Trophoblast cell (in vitro differentiated cells and primary cell): ENCODE results near the gene SPTLC2.
A peak's percentile ranks its signal among the peaks of the same experiment; 100 is the strongest.

Experiments used
- DNase-seq, 2 donors: peaks; one replicate each; pipeline ENCODE4 v3.0.0-alpha.2; 2016
- H2AFZ ChIP-seq: 2 replicates; pipeline ENCODE4 v1.6.1; 2013; ENCODE audit warnings: low read length, moderate library complexity, mild to moderate bottlenecking; ENCODE audit not compliant: insufficient read depth, poor library complexity
- H2AK5ac ChIP-seq: 2 replicates; pipeline ENCODE4 v1.6.1; 2013; ENCODE audit warnings: mild to moderate bottlenecking, low read length
- H2BK120ac ChIP-seq: 2 replicates; pipeline ENCODE4 v1.6.1; 2013; ENCODE audit warnings: low read length, mild to moderate bottlenecking, moderate library complexity; ENCODE audit not compliant: insufficient read depth, poor library complexity
- H2BK12ac ChIP-seq: 2 replicates; pipeline ENCODE4 v1.6.1; 2013; ENCODE audit warnings: mild to moderate bottlenecking, low read length, moderate library complexity
- H2BK5ac ChIP-seq: 2 replicates; pipeline ENCODE4 v1.6.1; 2013; ENCODE audit warnings: low read length, low read depth, moderate library complexity, mild to moderate bottlenecking; ENCODE audit not compliant: poor library complexity
- H3K14ac ChIP-seq: 2 replicates; pipeline ENCODE4 v1.6.1; 2013; ENCODE audit warnings: mild to moderate bottlenecking, low read length
- H3K18ac ChIP-seq: 2 replicates; pipeline ENCODE4 v1.6.1; 2013; ENCODE audit warnings: mild to moderate bottlenecking, low read length
- H3K23ac ChIP-seq: 2 replicates; pipeline ENCODE4 v1.6.1; 2013; ENCODE audit warnings: low read length
- H3K27ac ChIP-seq: 2 replicates; pipeline ENCODE4 v1.5.1; 2013; ENCODE audit warnings: low read depth, mild to moderate bottlenecking, inconsistent platforms, low read length, moderate library complexity
- H3K27me3 ChIP-seq: 2 replicates; pipeline ENCODE4 v1.6.1; 2013; ENCODE audit warnings: inconsistent platforms, mild to moderate bottlenecking, low read length, moderate library complexity; ENCODE audit not compliant: insufficient read depth
- H3K36me3 ChIP-seq, 2 experiments: 1 replicate in 1 of 2; 2 replicates in 1 of 2; pipeline ENCODE4 v1.6.1; 2013; ENCODE audit warnings: low read length in 2 of 2, mild to moderate bottlenecking in 2 of 2, moderate library complexity in 1 of 2; ENCODE audit not compliant: insufficient read depth in 2 of 2, control insufficient read depth in 1 of 2
- H3K4ac ChIP-seq: 2 replicates; pipeline ENCODE4 v1.6.1; 2013; ENCODE audit warnings: low read depth, mild to moderate bottlenecking, low read length, moderate library complexity
- H3K4me1 ChIP-seq, 2 experiments: 1 replicate in 1 of 2; 2 replicates in 1 of 2; pipeline ENCODE4 v1.6.1; 2013; ENCODE audit warnings: low read length in 2 of 2, mild to moderate bottlenecking in 2 of 2, moderate library complexity in 1 of 2; ENCODE audit not compliant: insufficient read depth in 2 of 2, control insufficient read depth in 1 of 2
- H3K4me2 ChIP-seq: 2 replicates; pipeline ENCODE4 v1.6.1; 2013; ENCODE audit warnings: inconsistent platforms, mild to moderate bottlenecking, low read length, moderate library complexity
- H3K4me3 ChIP-seq: 2 replicates; pipeline ENCODE4 v1.5.1; 2013; ENCODE audit warnings: mild to moderate bottlenecking, low read depth, low read length, inconsistent platforms
- H3K79me1 ChIP-seq: one replicate; pipeline ENCODE4 v1.6.1; 2013; ENCODE audit warnings: low read length
- H3K79me2 ChIP-seq: 2 replicates; pipeline ENCODE4 v1.6.1; 2013; ENCODE audit warnings: low read length, mild to moderate bottlenecking; ENCODE audit not compliant: control insufficient read depth, insufficient read depth, poor library complexity
- H3K9ac ChIP-seq: 2 replicates; pipeline ENCODE4 v1.6.1; 2013; ENCODE audit warnings: mild to moderate bottlenecking, low read length
- H3K9me3 ChIP-seq: 2 replicates; pipeline ENCODE4 v1.6.1; 2013; ENCODE audit warnings: low read depth, mild to moderate bottlenecking, control low read depth, inconsistent platforms, low read length; ENCODE audit not compliant: insufficient read depth
- H4K12ac ChIP-seq: 2 replicates; pipeline ENCODE4 v1.6.1; 2013; ENCODE audit warnings: low read depth, mild to moderate bottlenecking, low read length, moderate library complexity
- H4K8ac ChIP-seq: 2 replicates; pipeline ENCODE4 v1.6.1; 2013; ENCODE audit warnings: low read depth, mild to moderate bottlenecking, low read length, moderate library complexity
- H4K91ac ChIP-seq: one replicate; pipeline ENCODE4 v1.6.1; 2013; ENCODE audit warnings: low read depth, mild to moderate bottlenecking, low read length, moderate library complexity
- WGBS: extraction: QIAGEN DNeasy Blood & Tissue Kit; methylation state at CpG from one replicate; pipeline ENCODE4 v1.1.7; 2013; ENCODE audit warnings: missing lambda C conversion rate; ENCODE audit not compliant: insufficient read length, insufficient coverage; ENCODE audit errors: extremely low coverage; 5-methylcytosine and 5-hydroxymethylcytosine counted together

The SPTLC2 gene

GRCh38 chr14:77473921-77474320, 142.5 kb downstream of the SPTLC2 start:
- no peak overlapping the region for H3K14ac ChIP-seq
- H2BK5ac ChIP-seq: no peak overlapping the region
- no peak overlapping the region for H3K4ac ChIP-seq
- H3K27me3 ChIP-seq: no peaks in the 10 kb centered on the region
- no peak overlapping the region for H4K91ac ChIP-seq
- no peak overlapping the region for H3K18ac ChIP-seq
- peaks cover 3 to 8% of the 10 kb centered on the region in 2 experiments for H3K36me3 ChIP-seq
- no peak overlapping the region for H4K12ac ChIP-seq
- no peak overlapping the region for H3K4me2 ChIP-seq
- H2AK5ac ChIP-seq: no peak overlapping the region
- WGBS: no CpG with 5 or more reads among the region's 5 CpGs
- H2BK12ac ChIP-seq: no peak overlapping the region
- no peak overlapping the region for H2AFZ ChIP-seq
- peaks cover 3% of the 10 kb centered on the region for H3K9me3 ChIP-seq
- no peak overlapping the region for H4K8ac ChIP-seq
- H3K79me2 ChIP-seq: no peaks in the 10 kb centered on the region
- no peak overlapping the region for H3K4me3 ChIP-seq
- DNase-seq: no peak
- no peaks in the 10 kb centered on the region for H3K4me1 ChIP-seq
- H2BK120ac ChIP-seq: no peak overlapping the region
- no peak overlapping the region for H3K23ac ChIP-seq
- no peaks in the 10 kb centered on the region for H3K79me1 ChIP-seq
- H3K9ac ChIP-seq: no peak overlapping the region
- no peak overlapping the region for H3K27ac ChIP-seq

GRCh38 chr14:77470224-77470870, 146.1 kb downstream of the SPTLC2 start:
- Histone ChIP-seq H3K4me3 (no peak overlapping the region), H3K14ac (no peak overlapping the region), H3K79me1 (no peaks in the 10 kb centered on the region), H3K27ac (no peak overlapping the region), H3K18ac (no peak overlapping the region), H3K79me2 (no peaks in the 10 kb centered on the region), H2BK120ac (no peak overlapping the region), H2AK5ac (no peak overlapping the region), H3K4ac (no peak overlapping the region), H3K27me3 (no peaks in the 10 kb centered on the region), H2AFZ (no peak overlapping the region), H4K91ac (no peak overlapping the region), H4K12ac (no peak overlapping the region), H2BK5ac (no peak overlapping the region), H3K4me1 (no peaks in the 10 kb centered on the region), H3K4me2 (no peak overlapping the region), H2BK12ac (no peak overlapping the region), H3K36me3 (peaks cover 22 to 34% of the 10 kb centered on the region in 2 experiments), H3K9me3 (no peaks in the 10 kb centered on the region), H3K9ac (no peak overlapping the region), H4K8ac (no peak overlapping the region), H3K23ac (no peak overlapping the region)
- peak in 1 of 2 donors; percentile 67 for DNase-seq
- no CpG with 5 or more reads among the region's 5 CpGs for WGBS

GRCh38 chr14:77469539-77469938, 146.9 kb downstream of the SPTLC2 start:
- no peaks in the 10 kb centered on the region for H3K79me2 ChIP-seq
- H2AFZ ChIP-seq: no peak overlapping the region
- no peak overlapping the region for H3K23ac ChIP-seq
- H2BK12ac ChIP-seq: no peak overlapping the region
- DNase-seq: peak in 1 of 2 donors; percentile 61
- H4K8ac ChIP-seq: no peak overlapping the region
- H4K12ac ChIP-seq: no peak overlapping the region
- H2BK5ac ChIP-seq: no peak overlapping the region
- no peak overlapping the region for H3K4me3 ChIP-seq
- no CpG with 5 or more reads among the region's 1 CpG for WGBS
- peaks cover 24 to 36% of the 10 kb centered on the region in 2 experiments for H3K36me3 ChIP-seq
- no peaks in the 10 kb centered on the region for H3K79me1 ChIP-seq
- no peak overlapping the region for H3K18ac ChIP-seq
- no peaks in the 10 kb centered on the region for H3K4me1 ChIP-seq
- H3K14ac ChIP-seq: no peak overlapping the region
- no peaks in the 10 kb centered on the region for H3K9me3 ChIP-seq
- H3K9ac ChIP-seq: no peak overlapping the region
- H2AK5ac ChIP-seq: no peak overlapping the region
- H3K4me2 ChIP-seq: no peak overlapping the region
- H4K91ac ChIP-seq: no peak overlapping the region
- no peak overlapping the region for H3K27ac ChIP-seq
- no peak overlapping the region for H2BK120ac ChIP-seq
- H3K4ac ChIP-seq: no peak overlapping the region
- no peaks in the 10 kb centered on the region for H3K27me3 ChIP-seq

- Histone ChIP-seq H2AK5ac (no peak overlapping the region), H2BK5ac (no peak overlapping the region), H2BK120ac (no peak overlapping the region), H3K4me2 (no peak overlapping the region), H2AFZ (no peak overlapping the region), H2BK12ac (no peak overlapping the region), H3K79me2 (no peaks in the 10 kb centered on the region), H3K14ac (no peak overlapping the region), H3K79me1 (no peaks in the 10 kb centered on the region), H4K8ac (no peak overlapping the region), H4K91ac (no peak overlapping the region), H4K12ac (no peak overlapping the region), H3K4me3 (peak overlapping the region; percentile 15), H3K27ac (no peak overlapping the region), H3K23ac (no peak overlapping the region), H3K18ac (no peak overlapping the region), H3K9ac (no peak overlapping the region), H3K9me3 (no peaks in the 10 kb centered on the region), H3K4me1 (no peaks in the 10 kb centered on the region), H3K4ac (no peak overlapping the region), H3K36me3 (peaks cover 25 to 40% of the 10 kb centered on the region in 2 experiments), H3K27me3 (no peaks in the 10 kb centered on the region)
- peak; percentile 35 to 63 for DNase-seq
- no CpG with 5 or more reads among the region's 14 CpGs for WGBS
Measured at GRCh38 chr14:77469067-77469505, 147.4 kb downstream of the SPTLC2 start.
